Transverse colon (tissue), 4 donors: ENCODE results near the gene GLOD4.

Experiments used
- CTCF ChIP-seq, 5 experiments: fragments of 200-600 bp in 3 of 5; fragments of 450-650 bp in 2 of 5; sonication (generic) in 3 of 5; IDR thresholded peaks; 1 replicate in 2 of 5; 2 replicates in 3 of 5; pipeline ENCODE4 v1.5.1; 2016 to 2017; ENCODE audit warnings: antibody characterized with exemption in 5 of 5, inconsistent platforms in 3 of 5, mild to moderate bottlenecking in 2 of 5, moderate library complexity in 1 of 5
- EP300 ChIP-seq: sonication (generic); formaldehyde crosslinking; IDR thresholded peaks from one replicate; pipeline ENCODE4 v1.6.1; 2017; ENCODE audit warnings: antibody characterized with exemption, low read depth
- POLR2AphosphoS5 ChIP-seq, 3 donors: sonication (generic); formaldehyde crosslinking; IDR thresholded peaks; one replicate each; pipeline ENCODE4 v1.6.1; 2016; ENCODE audit warnings: antibody characterized with exemption in 3 of 3

- no peak for TF ChIP-seq CTCF (IDR thresholded peaks at IDR 0.05)
- TF ChIP-seq EP300 = no peak
- TF ChIP-seq POLR2AphosphoS5 (IDR thresholded peaks at IDR 0.05) = no peak
Observed at GRCh38 chr17:725746-726145, 56.3 kb downstream of the GLOD4 start.
